K562 (cell line): ENCODE measurements around the gene GALNT18.

Experiments used
- CHD2 ChIP-seq: IDR thresholded peaks from 2 replicates; pipeline ENCODE4 v1.6.1; 2011; ENCODE audit warnings: low read depth, low read length
- RAD21 ChIP-seq, 2 experiments: fragments of 250-450 bp in 1 of 2; fragments of 450-650 bp in 1 of 2; sonication (Bioruptor Pico) in 1 of 2; formaldehyde crosslinking in 1 of 2; IDR thresholded peaks in 1 of 2; conservative IDR thresholded peaks in 1 of 2; 2 replicates each; pipeline versions ENCODE4 v1.4.0 to v1.8.0; 2020 to 2022; ENCODE audit warnings: mild to moderate bottlenecking in 2 of 2, moderate library complexity in 1 of 2
- SMARCA4 ChIP-seq: fragments of 450-650 bp; IDR thresholded peaks from 2 replicates; pipeline ENCODE4 v1.6.1; 2016
- SP1 ChIP-seq: sonication (generic); formaldehyde crosslinking; IDR thresholded peaks from 2 replicates; pipeline ENCODE4 v1.8.1; 2022; ENCODE audit warnings: mild to moderate bottlenecking, missing genetic modification reagents
- TAF1 ChIP-seq: IDR thresholded peaks from 2 replicates; pipeline ENCODE4 v1.6.1; 2011; ENCODE audit warnings: mild to moderate bottlenecking, low read length, moderate library complexity; ENCODE audit not compliant: insufficient read depth, control insufficient read depth, severe bottlenecking; ENCODE audit errors: extremely low read depth
- TAF7 ChIP-seq: fragments of 450-650 bp; IDR thresholded peaks from 2 replicates; pipeline ENCODE4 v1.6.1; 2016; ENCODE audit warnings: missing genetic modification characterization, missing compliant biosample characterization
- ZNF274 ChIP-seq: IDR thresholded peaks from 2 replicates; pipeline ENCODE4 v1.6.1; 2011; ENCODE audit warnings: low read depth, mild to moderate bottlenecking, low read length, moderate library complexity, borderline replicate concordance

GRCh38 chr11:11667056-11667455 lies 45.3 kb upstream of the GALNT18 start:
- TF ChIP-seq SP1 (CRISPR knock-in tag) (no peak), CHD2 (no peak), TAF7 (tag) (no peak), RAD21 (CRISPR knock-in tag; conservative IDR thresholded peaks at IDR 0.05 in 1 of 2, IDR thresholded peaks at IDR 0.05 in 1 of 2) (peak in 1 of 2 experiments; percentile 33; a peak in 2 of 4 replicates), TAF1 (no peak), SMARCA4 (no peak), ZNF274 (no peak)
